Type B pancreatic cell (in vitro differentiated cells): Measurements from ENCODE around the gene BNIP1. TPM values are rescaled to one million over a fixed set of nuclear protein-coding genes. Genes with fewer than 3 reads are reported as not detected.

Experiments
- DNase-seq: peaks from one replicate; pipeline ENCODE4 v3.0.0; 2021; ENCODE audit warnings: mixed read lengths; ENCODE audit not compliant: unreplicated experiment; ENCODE audit errors: extremely low spot score
- H3K27ac Mint-ChIP-seq: 2 replicates; pipeline ENCODE4 v1.8.0; 2021; ENCODE audit warnings: mild to moderate bottlenecking, mixed read lengths
- H3K27me3 Mint-ChIP-seq: 2 replicates; pipeline ENCODE4 v1.8.0; 2021; ENCODE audit warnings: mixed read lengths
- H3K36me3 Mint-ChIP-seq: 2 replicates; pipeline ENCODE4 v1.8.0; 2021; ENCODE audit warnings: mixed read lengths
- H3K4me1 Mint-ChIP-seq: one replicate; pipeline ENCODE4 v1.8.0; 2021; ENCODE audit warnings: mixed read lengths; ENCODE audit not compliant: unreplicated experiment
- H3K4me3 Mint-ChIP-seq: 2 replicates; pipeline ENCODE4 v1.8.0; 2021; ENCODE audit warnings: mild to moderate bottlenecking, mixed read lengths
- H3K9me3 Mint-ChIP-seq: 2 replicates; pipeline ENCODE4 v1.8.0; 2021; ENCODE audit warnings: mixed read lengths
- CTCF ChIP-seq: fragments of 200-600 bp; sonication (generic); conservative IDR thresholded peaks from 2 replicates; pipeline ENCODE4 v1.5.0; 2021; ENCODE audit warnings: antibody characterized with exemption, mild to moderate bottlenecking
- total RNA-seq: library from RNA; stranded (reverse); gene quantifications from 2 replicates; pipeline ENCODE4 v1.2.1, GENCODE V29; 2021; ENCODE audit warnings: low replicate concordance

The BNIP1 gene
- total RNA-seq, 1 donor from 2014 or later: 9.0 TPM

DNA sequence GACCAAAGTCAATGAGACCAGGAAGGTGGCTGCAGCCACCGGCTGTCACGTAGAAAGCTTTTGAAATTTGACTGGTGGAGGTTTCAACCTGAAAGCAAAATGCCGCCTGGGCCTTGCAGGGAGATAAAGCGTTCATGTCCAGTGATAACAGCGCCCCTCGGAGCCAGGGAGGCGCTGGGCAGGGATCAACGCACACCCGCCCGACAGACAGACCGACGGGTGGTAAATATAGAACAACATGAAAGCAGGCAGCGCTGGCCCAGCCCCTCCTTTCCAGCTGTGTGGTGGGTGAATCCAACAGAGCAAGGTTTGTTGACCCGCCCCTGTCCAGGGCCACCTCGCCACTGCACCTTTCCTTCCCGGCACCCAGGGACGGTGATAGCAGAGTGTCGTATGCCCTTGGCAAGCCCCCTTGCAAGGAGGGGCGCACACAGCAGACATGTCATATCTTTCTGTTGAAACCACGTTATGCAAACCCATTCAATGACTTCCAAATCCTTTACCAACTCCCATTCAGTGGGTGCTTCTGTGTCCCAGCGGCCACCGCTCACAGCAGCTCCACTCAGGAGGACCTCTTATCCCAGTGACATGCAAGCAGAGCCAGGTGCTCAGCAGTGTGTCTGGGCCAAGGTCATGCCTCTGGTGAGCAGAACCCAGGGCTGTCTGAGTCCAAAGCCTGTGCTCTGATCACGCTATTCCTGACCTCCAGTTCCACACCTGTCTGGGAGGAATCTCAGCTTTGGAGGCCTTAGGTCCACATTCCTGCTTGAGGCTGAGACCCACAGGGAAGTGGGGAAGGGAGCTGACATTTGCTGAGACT, 52.0 kb downstream of the BNIP1 start:
- DNase-seq: no peak
- no peak overlapping the region for H3K4me3 Mint-ChIP-seq
- H3K27ac Mint-ChIP-seq: no peak overlapping the region
- H3K9me3 Mint-ChIP-seq: peaks cover 4% of the 10 kb centered on the region
- peaks cover 22% of the 10 kb centered on the region for H3K27me3 Mint-ChIP-seq
- H3K4me1 Mint-ChIP-seq: no peaks in the 10 kb centered on the region
- H3K36me3 Mint-ChIP-seq: no peaks in the 10 kb centered on the region
- no peak for TF ChIP-seq CTCF

DNA sequence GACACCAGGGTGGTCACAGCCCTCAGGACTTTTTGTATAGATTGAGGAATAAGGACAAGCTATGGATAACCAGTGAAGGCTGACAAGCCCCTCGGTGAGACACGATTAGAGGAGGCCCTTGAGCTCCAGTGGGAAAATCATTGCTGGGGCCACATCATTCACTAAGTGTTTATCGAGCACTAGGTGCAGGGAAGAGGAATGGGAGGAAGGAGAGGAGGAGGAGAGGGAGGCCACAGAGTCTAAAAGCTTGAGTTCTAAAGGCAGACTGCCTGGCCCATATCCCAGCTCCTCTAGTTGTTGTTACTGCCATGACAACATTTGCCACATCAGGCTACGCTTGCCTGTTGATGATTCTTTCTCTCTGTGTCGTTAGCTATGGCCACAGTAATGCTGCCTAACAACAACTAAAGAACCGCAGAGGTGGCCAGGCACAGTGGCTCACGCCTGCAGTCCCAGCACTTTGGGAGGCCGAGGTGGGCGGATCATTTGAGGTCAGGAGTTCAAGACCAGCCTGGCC, 53.1 kb downstream of the BNIP1 start:
- Mint-ChIP-seq H3K4me3 (no peak overlapping the region), H3K27me3 (peaks cover 26% of the 10 kb centered on the region), H3K4me1 (no peaks in the 10 kb centered on the region), H3K36me3 (no peaks in the 10 kb centered on the region), H3K27ac (no peak overlapping the region), H3K9me3 (peaks cover 4% of the 10 kb centered on the region)
- no peak for DNase-seq
- no peak for TF ChIP-seq CTCF

- no peak overlapping the region for H3K27ac Mint-ChIP-seq
- no peaks in the 10 kb centered on the region for H3K36me3 Mint-ChIP-seq
- H3K9me3 Mint-ChIP-seq: peaks cover 4% of the 10 kb centered on the region
- peaks cover 29% of the 10 kb centered on the region for H3K27me3 Mint-ChIP-seq
- no peaks in the 10 kb centered on the region for H3K4me1 Mint-ChIP-seq
- no peak for TF ChIP-seq CTCF
- DNase-seq: no peak
- no peak overlapping the region for H3K4me3 Mint-ChIP-seq
These were observed 53.7 kb downstream of the BNIP1 start for GRCh38 chr5:173198049-173198448.

GRCh38 chr5:173200356-173200755, 56.0 kb downstream of the BNIP1 start:
- peaks cover 9% of the 10 kb centered on the region for H3K9me3 Mint-ChIP-seq
- no peaks in the 10 kb centered on the region for H3K36me3 Mint-ChIP-seq
- no peaks in the 10 kb centered on the region for H3K4me1 Mint-ChIP-seq
- H3K27me3 Mint-ChIP-seq: peaks cover 45% of the 10 kb centered on the region
- DNase-seq: no peak
- no peak overlapping the region for H3K4me3 Mint-ChIP-seq
- no peak overlapping the region for H3K27ac Mint-ChIP-seq
- no peak for TF ChIP-seq CTCF

DNA sequence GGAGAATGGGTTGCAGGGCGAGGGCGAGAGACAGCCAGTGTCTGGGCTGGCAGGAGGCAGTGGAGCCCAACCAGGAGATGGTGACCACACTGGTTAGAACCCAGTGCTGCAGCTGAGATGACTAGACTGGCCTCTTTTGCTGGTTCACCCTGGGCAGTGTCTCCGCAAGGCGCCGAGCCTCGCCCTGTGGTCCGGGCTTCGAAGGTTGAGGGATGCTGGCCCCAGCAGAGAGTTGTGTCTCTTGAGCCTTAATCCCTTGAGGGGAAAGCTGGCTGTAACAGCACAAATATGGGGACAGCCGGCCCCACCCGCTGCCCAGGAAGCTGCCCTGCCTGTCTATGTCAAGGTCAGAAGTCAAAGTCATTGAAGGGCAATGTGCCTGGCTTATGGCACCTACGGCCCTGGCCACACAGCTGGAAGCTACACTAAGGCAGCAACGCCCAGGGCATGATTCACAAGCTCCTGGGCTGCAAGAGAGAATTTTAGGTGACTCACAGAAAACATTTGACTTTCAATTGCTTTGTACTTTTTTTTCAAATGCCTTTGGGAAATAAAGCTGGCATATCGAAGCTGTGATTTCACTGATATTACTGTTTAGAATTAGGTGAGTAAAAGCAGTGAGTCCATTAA, 57.4 kb downstream of the BNIP1 start:
- DNase-seq: no peak
- TF ChIP-seq CTCF: no peak
- H3K27me3 Mint-ChIP-seq: peaks cover 48% of the 10 kb centered on the region
- H3K9me3 Mint-ChIP-seq: peaks cover 9% of the 10 kb centered on the region
- no peak overlapping the region for H3K4me3 Mint-ChIP-seq
- no peak overlapping the region for H3K27ac Mint-ChIP-seq
- no peaks in the 10 kb centered on the region for H3K36me3 Mint-ChIP-seq
- no peaks in the 10 kb centered on the region for H3K4me1 Mint-ChIP-seq
